AG04450 (cell line): Measurements from ENCODE around the gene DOP1B. TPM values are rescaled to one million over a fixed set of nuclear protein-coding genes. Genes with fewer than 3 reads are reported as not detected.

Source experiments
- CTCF ChIA-PET: fragments of 300-600, 350-600 bp; formaldehyde crosslinking; extraction: SDS; loops from one replicate; lab custom pipeline; 2022; ENCODE audit warnings: antibody characterized with exemption, inconsistent platforms; lab: Charles Lee
- POLR2A ChIA-PET: fragments of 350-600 bp; formaldehyde crosslinking; extraction: SDS; loops from one replicate; lab custom pipeline; 2021; ENCODE audit warnings: antibody characterized with exemption, inconsistent platforms; lab: Yijun Ruan, JAX
- DNase-seq: peaks from one replicate; pipeline ENCODE4 v3.0.0-alpha.2; 2011; ENCODE audit warnings: low read depth, low spot score
- H3K27ac ChIP-seq: one replicate; pipeline ENCODE4 v1.5.1; 2012; ENCODE audit warnings: low read depth, low read length, control low read depth
- H3K27me3 ChIP-seq: one replicate; pipeline ENCODE4 v1.6.0; 2012; ENCODE audit warnings: low read length; ENCODE audit not compliant: control insufficient read depth, insufficient read depth
- H3K4me3 ChIP-seq: 2 replicates; pipeline ENCODE4 v1.5.1; 2011; ENCODE audit warnings: mild to moderate bottlenecking, low read depth, low read length, control low read depth
- H3K9me3 ChIP-seq: 2 replicates; pipeline ENCODE4 v1.5.1; 2012; ENCODE audit warnings: low read length; ENCODE audit not compliant: control insufficient read depth, insufficient read depth
- polyA plus RNA-seq: library from polyadenylated mRNA; depleted of rRNA; stranded (reverse); fragments of >200 nt; gene quantifications from 2 replicates; pipeline ENCODE4 v1.2.3, GENCODE V29; 2011
- TF ChIP-seq, protein P1 (sequence below): IDR thresholded peaks from 2 replicates; pipeline ENCODE4 v1.5.1; 2011; ENCODE audit warnings: low read depth, low read length, control low read depth, inconsistent platforms

Gene DOP1B
- polyA plus RNA-seq, 1 experiment: 7.3 TPM

DNA sequence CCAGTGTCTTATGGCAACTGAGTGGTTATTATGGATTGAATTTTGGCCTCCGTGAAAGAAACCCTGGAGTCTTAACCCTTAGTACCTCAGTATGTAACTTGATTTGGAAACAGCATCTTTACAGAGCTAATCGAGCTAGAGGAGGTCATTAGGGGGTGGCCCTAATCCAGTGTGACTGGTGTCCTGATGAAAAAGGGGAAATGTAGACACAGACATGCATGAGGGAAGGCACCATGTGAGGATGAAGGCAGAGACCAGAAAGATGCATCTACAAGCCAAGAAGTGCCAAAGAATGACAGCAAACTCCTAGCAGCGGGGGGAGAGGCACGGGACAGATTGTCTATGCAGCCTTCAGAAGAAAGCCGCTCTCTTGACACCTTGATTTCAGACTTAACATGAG lies 14.7 kb downstream of the DOP1B start:
- TF ChIP-seq, protein P1, sequence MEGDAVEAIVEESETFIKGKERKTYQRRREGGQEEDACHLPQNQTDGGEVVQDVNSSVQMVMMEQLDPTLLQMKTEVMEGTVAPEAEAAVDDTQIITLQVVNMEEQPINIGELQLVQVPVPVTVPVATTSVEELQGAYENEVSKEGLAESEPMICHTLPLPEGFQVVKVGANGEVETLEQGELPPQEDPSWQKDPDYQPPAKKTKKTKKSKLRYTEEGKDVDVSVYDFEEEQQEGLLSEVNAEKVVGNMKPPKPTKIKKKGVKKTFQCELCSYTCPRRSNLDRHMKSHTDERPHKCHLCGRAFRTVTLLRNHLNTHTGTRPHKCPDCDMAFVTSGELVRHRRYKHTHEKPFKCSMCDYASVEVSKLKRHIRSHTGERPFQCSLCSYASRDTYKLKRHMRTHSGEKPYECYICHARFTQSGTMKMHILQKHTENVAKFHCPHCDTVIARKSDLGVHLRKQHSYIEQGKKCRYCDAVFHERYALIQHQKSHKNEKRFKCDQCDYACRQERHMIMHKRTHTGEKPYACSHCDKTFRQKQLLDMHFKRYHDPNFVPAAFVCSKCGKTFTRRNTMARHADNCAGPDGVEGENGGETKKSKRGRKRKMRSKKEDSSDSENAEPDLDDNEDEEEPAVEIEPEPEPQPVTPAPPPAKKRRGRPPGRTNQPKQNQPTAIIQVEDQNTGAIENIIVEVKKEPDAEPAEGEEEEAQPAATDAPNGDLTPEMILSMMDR: no peak
- Histone ChIP-seq H3K4me3 (no peak overlapping the region), H3K27me3 (no peaks in the 10 kb centered on the region), H3K9me3 (no peaks in the 10 kb centered on the region), H3K27ac (peak overlapping the region; percentile 31)
- no peak for DNase-seq
- ChIA-PET POLR2A (no interaction called here), CTCF (interaction anchor here (0.8 to 1.0 kb wide), 2 partner anchors 89 to 134 kb away, joined by 3 read pairs; no protein-coding TSS in a partner anchor)

DNA sequence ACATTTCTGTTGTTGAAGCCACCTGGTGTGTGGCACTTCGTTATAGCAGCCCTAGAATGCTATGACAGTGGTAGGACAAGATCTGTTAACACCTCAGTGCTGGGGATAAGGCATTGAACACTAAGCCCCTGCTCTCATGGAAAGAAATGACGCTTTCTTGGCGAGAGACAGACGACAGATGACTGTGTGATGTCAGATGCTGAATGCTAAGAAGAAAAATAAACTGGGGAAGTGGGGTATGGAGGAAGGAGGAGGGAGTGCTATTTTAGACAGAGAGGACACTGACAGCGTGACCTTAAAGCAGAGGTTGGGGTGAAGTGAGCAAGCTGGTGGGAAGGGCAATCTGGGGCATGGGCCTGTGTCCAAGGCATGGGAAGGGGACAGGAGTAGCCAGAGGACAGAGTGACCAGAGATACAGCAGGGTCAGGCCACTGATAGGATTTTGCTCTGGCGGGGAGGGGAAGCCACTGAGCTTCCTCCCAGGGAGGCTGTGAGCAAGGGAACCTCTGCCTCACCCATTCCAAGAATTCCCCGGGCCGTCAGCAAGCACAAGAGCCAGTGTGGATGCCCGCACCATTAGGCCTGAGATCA lies 15.2 kb downstream of the DOP1B start:
- Histone ChIP-seq H3K4me3 (no peak overlapping the region), H3K27ac (peak overlapping the region; percentile 31), H3K9me3 (no peaks in the 10 kb centered on the region), H3K27me3 (no peaks in the 10 kb centered on the region)
- CTCF ChIA-PET: interaction anchor here (1.0 kb wide), 1 partner anchor 88 kb away, joined by 3 read pairs; no protein-coding TSS in a partner anchor
- DNase-seq: no peak
- POLR2A ChIA-PET: no interaction called here
- TF ChIP-seq, protein P1: no peak

DNA sequence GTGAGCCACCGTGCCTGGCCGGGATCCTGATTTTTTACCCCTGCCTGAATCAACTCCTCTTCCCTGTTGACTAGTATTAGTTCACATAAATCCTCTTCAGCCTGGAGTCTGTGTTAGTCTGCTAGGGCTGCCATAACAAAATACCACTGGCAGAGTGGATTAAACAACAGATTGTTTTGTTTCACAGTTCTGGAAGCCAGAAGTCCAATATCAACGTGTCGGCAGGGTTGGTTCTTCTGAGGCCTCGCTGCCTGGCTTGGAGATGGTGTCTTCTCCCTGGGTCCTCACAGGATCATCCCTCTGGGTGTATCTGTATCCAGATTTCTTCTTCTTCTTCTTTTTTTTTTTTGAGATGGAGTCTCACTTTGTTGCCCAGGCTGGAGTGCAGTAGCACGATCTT lies 18.2 kb downstream of the DOP1B start:
- TF ChIP-seq, protein P1: no peak
- Histone ChIP-seq H3K27me3 (no peaks in the 10 kb centered on the region), H3K4me3 (no peak overlapping the region), H3K9me3 (no peaks in the 10 kb centered on the region), H3K27ac (no peak overlapping the region)
- POLR2A ChIA-PET: no interaction called here
- CTCF ChIA-PET: no interaction called here
- DNase-seq: no peak

DNA sequence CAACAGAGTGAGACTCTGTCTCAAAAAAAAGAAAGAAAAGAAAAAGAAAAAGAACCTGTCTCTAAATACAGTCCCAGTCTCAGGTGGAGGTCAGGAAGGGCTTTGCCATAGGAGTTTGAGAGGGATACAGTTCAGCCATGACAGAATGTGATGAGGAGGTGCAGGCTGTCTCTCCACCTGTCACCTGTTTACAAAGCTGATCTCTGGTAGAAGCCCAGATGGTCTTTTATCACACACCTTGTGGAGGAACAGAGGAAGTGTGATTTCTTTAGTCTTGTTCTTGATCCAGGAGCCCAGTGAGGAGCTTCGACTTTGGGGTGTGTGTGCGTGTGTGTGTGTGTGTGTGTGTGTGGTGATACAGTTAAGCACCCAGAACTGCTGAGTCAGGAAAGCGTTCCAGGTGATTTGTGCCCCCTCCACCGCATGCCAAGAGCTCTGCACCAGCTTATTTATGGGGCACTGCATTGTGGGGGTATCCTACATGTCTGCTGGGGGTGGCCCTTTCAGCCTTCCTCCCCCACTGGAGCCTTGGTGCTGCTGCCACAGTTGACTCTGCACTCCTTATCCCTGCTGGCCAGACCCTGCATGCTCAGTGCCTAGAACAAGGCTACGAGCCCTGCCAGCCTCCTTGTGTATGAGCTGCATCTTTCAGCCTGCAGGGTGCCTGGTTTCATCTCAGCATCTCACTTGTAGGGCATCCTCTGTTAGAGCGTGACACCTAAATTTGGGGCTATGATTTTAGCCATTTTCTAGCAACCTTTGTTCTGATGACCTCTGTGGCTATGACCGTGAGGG lies 19.3 kb downstream of the DOP1B start:
- Histone ChIP-seq H3K4me3 (no peak overlapping the region), H3K9me3 (no peaks in the 10 kb centered on the region), H3K27me3 (no peaks in the 10 kb centered on the region), H3K27ac (no peak overlapping the region)
- POLR2A ChIA-PET: interaction anchor here (0.6 kb wide), 1 partner anchor 144 kb away, joined by 3 read pairs; the partner anchor contains the start of gene MORC3
- CTCF ChIA-PET: no interaction called here
- TF ChIP-seq, protein P1: no peak
- no peak for DNase-seq

DNA sequence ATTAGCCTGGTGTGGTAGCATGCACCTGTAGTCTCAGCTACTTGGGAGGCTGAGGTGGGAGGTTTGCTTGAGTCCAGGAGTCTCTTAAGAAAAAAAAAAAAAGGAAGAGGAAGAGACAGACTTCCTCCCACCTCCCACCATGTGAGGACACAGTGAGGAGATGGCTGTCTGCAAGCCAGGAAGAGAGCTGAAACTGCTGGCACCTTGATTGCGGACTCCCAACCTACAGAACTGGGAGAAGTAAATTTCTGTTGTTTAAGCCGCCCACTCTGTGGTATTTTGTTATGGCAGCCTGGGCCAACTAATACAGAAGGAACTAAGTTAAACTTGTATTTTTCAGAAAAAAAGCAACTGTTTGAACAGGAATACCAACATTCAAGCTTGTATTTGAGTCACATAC lies 21.7 kb downstream of the DOP1B start:
- no peaks in the 10 kb centered on the region for H3K9me3 ChIP-seq
- no peak overlapping the region for H3K4me3 ChIP-seq
- ChIA-PET POLR2A (no interaction called here), CTCF (no interaction called here)
- no peak for DNase-seq
- no peaks in the 10 kb centered on the region for H3K27me3 ChIP-seq
- TF ChIP-seq, protein P1: no peak
- H3K27ac ChIP-seq: no peak overlapping the region
